ENCODE data around the gene ZBTB32.

ZBTB32 gene

DNA sequence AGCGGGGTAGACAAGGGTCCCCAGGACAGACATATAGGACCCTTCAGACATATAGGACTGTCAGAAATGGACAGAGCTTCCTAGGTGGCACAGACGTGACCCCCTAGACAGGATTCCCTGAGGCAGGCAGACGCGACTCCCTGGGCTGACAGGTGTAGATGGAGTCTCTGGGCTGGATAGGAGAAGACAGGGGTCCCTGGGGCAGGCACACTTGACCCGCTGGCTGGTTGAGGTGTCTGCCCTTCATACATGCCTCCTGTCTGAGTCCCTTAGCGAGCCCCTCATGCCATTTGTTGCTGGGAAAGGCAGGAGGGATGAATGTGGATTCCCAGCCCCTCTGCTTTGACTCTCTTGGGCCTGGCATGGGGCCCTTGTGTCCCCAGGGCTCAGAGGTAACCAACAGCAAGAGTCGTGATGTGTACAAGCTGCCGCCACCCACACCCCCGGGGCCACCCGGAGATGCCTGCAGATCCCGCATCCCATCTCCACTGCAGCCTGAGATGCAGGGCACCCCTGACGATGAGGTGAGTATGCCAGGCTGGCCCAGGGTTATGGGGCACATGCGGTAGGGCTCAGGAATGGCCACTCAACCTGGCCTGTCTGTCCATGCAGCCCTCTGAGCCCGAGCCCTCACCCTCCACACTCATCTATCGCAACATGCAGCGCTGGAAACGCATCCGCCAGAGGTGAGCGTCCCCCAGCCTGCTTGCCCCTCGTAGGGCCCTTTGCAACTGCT, 49.4 kb downstream of the ZBTB32 start:
- DNase-seq (ENCODE audit: low spot score), result no peak

DNA sequence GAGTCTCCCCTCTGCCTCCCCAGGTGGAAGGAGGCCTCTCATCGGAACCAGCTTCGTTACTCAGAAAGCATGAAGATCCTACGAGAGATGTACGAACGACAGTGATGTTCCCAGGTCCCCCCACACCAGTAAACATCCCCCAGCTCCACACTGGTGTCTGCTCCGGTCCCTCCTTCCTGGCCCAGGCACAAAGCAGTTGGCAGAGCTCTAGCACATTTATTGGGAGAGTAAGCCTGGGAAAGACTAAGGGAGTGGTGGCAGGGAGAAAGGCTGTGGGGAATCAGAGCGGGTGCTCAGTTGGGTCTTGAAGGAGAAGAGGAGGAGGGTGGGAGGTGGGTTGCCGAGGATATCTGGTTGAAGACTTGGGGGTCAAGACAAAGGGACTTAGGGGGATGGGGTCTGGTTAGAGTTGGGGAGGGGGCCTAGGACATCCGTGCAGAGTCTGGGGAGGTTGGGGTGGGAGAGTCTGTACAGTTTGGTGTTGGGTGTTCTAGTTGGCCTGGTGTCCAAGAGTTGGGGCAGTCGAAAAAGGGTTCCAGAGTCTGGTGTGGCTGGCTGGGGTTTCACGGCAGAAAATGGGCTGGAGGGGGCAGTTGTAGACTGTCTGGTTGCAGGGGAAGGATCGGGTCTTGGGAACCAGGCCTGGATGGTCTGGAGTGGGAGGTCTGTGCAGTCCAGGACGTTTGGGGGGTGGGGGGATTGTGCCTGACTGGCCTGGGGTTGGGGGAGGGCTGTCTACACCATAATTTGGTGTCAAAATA, 50.2 kb downstream of the ZBTB32 start:
- no peak for DNase-seq (ENCODE audit: low spot score)

DNA sequence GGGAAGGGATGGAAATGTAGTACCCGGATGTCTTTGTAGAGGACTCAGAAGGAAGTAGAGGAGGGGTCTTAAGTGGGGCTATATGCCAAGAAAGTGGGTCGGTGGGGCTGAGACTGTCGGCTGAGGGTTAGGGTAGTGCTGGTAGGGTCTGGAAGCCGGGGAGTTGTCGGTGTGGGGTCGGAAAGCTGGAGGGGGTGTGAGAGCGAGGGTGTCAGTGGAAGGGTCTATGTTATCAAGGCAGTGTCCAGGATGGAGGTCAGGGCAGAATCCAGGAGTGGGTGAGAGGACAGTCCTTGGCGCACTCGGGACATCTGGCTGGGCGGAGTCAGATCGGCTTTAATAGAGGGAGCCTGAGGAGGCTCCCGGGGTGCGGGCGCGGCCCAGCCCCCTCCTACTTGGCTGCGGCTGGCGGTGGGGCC, 50.8 kb downstream of the ZBTB32 start:
- DNase-seq (ENCODE audit: low spot score), result no peak

DNA sequence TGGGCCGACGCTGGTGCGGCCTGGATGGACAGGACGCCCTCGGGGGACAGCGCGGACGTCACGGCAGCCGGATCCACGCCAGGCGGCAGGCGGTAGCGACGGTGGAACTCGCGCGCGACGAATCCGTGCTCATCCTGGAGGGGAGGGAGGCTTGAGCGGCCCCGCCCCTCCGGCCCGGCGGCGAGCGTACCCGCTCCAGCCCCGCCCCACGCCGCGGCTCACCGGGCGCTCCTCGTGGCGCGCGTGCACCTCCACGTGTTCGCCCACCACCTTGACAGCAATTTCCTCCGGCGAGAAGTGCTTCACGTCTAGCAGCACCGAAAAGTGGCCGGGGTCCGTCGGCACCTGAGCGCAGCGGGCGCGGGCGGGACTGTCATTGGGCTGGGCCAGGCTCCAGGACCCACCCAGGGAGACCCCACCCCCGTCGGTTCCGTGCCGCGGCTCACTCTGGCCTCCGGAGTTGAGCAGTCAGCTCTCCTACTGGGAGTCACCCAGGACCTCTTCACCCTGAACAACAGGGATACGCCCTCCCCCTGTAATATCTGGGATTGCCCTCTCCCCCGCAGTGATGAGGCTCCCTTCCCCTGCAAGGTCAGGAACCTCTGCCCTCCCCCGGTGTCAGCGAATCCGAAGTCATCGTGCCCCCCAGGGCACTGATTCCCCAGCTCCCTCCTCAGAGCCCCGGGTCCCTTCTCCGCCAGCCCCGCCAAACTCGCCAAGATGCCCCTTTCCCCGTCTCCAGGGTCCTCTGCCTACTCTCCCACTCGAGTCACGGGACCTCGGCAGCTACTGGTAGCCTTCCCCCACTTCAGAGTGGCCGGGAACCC, 51.4 kb downstream of the ZBTB32 start:
- no peak for DNase-seq (ENCODE audit: low spot score)

DNA sequence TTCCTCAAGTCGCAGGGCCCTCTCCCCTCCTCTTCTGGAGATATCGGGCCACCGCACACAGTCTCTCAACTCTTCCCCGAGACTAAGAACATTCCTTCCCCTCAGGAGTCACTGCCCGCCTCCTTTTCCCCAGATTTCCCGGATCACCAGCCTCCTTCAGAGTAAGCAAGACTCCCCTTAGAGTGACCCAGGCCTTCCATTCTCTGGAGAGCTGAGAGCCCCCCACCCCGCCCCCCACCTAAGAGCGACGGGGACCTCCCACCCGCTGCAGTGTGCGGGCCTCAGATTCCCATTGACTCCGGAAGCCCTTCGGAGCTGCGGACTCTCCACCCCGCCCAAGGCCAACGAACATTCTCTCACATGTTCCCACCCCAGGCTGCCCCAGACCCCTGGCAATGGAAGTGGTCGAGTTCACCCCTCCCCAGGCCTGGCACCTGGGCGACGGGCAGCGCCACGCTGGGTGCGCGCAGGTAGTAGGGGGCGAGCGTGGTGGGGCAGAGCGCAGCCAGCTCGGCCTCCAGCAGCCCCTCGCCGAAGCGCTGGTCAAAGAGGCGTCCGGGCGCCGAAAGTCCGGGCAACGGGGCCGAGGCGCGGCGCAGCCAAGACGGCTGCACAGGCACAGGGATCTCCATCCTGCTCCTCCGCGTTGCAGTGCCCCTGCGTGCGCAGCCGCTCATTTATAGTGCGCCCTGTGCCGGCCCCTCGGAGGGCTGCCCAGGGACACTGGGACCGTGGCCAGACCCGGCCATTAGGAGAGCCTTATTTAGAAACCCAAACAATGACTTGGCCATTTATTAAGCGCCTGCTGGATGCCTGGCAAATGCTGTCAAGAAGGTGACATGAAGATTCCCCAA, 52.2 kb downstream of the ZBTB32 start, which contains the start of gene HSPB6:
TSS of gene HSPB6 (minus strand) at position 653 of the 854 bp plus-strand sequence. CDS start at position 632, 21 bp downstream.
- no peak for DNase-seq (ENCODE audit: low spot score)

DNA sequence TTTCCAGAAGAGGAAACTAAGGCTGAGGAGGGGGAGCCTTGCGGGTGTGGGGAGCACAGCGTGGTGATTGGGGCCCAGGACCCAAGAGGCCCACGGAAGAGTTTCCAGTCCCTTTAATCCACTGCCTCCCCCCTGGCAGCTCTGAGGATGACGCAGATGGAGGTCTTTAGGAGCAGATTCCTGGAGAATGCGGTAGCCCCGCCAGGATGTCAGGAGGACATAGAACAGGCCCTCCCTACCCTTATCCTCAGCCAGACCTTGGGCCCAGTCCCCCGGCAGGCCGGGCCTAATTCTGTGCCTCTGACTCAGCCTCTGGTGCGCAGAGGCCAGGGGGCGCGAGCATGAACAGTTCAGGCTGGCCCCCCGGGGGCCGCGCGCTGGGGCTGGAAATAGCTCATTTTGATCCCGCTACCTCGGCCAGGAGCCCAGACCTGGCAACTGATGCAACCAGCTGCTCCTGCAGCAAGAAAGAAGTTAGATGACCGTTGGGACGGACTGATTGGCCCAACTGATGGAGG, 52.9 kb downstream of the ZBTB32 start:
- DNase-seq (ENCODE audit: low spot score), result no peak

DNA sequence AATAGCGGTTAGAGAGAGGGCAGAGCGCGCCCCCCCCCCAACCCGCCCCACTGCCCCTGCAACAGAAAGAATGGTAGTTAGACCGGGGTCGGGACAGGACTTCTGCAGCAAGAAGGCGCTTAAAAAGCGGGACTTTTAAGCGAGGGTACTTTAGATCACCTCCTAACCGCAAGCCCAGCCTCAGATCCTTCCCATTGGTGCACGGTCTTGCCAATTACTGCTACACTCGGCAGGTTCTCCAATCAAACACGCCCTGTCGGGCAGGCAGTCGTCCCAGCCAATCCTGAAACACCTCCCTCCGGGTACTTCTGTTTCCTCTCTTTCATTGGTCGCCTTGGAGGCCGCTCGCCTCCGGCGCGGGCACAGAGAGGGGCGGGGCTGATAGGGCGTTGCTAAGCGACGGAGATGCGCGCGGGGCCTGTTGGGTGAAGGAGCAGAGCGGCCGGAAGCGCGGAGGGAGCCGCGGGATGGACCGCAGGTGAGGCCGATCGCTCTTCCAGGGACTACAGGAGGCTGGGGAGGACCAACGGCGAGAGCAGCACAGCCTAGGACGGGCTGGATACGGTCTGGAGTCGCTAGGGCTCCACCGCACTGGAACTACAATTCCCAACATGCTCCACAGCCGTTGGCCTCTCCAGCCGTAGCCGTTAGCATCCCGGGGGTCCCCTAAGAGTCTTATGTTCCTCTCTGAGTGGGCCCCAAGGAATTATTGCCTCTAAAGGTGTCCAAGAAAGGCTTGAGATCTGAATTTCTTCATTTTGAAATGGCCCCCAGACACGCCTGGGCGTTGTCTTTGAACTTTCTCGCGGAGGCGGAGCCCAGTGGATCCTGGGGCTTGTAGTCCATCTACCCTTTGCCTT, 53.6 kb downstream of the ZBTB32 start, which contains the start of gene PROSER3:
TSS of gene PROSER3 (plus strand) at position 428 of the 860 bp plus-strand sequence. CDS start at position 468, 40 bp downstream.
- peak; percentile 100 for DNase-seq (ENCODE audit: low spot score)

DNA sequence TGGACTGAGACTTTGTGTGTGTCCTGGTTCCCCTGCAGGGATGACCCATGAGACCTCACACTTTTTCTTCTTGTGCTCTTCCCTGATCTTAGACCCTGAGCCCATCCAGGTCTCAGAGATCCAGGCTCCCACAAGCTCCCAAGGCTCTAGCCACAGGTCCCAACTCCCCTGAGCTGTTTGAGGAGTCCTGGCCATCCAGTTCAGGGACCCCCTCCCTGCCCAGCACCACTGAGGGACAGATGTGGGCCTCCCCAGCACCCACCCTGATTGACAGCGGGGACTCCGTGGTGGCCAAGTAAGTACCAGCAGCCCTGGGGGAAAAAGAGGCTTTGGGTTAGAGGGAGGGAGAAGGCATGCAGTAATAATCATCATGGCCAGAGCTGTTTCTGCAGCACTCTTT, 55.3 kb downstream of the ZBTB32 start:
- no peak for DNase-seq (ENCODE audit: low spot score)

DNA sequence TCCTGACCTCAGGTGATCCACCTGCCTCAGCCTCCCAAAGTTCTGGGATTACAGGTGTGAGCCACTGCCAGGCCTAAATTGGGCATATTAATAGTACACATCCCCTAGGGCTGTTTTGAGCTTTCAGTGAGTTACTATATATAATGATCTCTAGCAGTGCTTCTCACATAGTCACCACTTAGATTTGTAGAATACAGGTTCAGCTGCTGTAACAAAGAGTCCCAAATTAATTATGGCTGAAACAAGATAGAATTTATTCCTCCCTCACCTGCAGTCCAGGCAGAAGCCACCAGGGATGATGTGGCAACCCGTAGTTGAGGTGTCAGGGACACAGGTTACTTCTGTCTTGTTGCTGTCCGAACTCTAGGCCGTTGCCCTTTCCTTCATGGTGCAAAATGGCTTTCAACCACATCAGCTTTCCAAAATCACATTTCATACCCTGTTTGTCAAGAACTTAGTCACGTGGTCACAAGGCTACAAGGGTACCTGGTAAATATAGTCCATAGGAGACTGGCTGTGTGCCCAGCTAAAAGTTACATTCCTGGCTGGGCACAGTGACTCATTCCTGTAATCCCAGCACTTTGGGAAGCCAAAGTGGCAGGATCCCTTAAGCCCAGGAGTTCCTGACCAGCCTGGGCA, 56.5 kb downstream of the ZBTB32 start:
- no peak for DNase-seq (ENCODE audit: low spot score)

DNA sequence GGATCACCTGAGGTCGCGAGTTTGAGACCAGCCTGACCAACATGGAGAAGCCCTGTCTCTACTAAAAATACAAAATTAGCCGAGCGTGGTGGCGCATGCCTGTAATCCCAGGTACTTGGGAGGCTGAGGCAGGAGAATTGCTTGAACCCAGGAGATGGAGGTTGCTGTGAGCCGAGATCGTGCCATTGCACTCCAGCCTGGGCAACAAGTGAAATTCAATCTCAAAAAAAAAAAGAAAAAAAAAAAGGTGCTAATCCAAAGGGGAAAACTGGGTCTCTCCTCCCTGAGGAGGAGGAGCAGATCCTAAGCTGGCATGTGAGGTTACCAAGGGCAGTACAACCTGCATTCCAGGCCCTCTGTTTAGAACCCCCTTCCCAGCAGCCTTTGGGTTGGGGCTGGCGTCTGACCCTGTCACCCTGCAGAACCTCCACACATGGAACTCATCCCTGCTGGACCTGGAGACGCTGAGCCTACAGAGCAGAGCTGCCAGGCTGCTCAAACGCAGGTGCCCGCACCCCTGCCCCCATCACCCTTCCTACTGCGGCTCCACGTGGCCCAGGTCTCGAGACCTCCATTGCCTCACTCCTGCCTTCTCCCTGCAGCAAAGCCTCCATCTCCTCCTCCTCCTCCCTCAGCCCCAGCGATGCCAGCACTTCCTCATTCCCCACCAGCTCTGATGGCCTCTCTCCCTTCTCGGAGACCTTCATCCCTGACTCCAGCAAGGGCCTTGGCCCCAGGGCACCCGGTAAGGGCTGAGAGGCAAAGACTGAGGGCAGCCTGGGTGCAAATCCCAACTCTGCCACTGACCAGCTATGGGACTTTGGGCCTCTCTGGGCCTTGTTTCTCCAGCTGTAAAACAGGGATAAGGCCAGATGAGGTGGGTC, 60.3 kb downstream of the ZBTB32 start:
- DNase-seq (ENCODE audit: low spot score), result no peak
